NCI-H524 (cell line): ENCODE measurements around the gene DHH.
A peak's percentile ranks its signal among the peaks of the same experiment; 100 is the strongest.

Experiments
- DNase-seq, 2 experiments: peaks; one replicate each; lab custom pipeline; 2025; lab: John Stamatoyannopoulos, UW

DHH gene

DNA sequence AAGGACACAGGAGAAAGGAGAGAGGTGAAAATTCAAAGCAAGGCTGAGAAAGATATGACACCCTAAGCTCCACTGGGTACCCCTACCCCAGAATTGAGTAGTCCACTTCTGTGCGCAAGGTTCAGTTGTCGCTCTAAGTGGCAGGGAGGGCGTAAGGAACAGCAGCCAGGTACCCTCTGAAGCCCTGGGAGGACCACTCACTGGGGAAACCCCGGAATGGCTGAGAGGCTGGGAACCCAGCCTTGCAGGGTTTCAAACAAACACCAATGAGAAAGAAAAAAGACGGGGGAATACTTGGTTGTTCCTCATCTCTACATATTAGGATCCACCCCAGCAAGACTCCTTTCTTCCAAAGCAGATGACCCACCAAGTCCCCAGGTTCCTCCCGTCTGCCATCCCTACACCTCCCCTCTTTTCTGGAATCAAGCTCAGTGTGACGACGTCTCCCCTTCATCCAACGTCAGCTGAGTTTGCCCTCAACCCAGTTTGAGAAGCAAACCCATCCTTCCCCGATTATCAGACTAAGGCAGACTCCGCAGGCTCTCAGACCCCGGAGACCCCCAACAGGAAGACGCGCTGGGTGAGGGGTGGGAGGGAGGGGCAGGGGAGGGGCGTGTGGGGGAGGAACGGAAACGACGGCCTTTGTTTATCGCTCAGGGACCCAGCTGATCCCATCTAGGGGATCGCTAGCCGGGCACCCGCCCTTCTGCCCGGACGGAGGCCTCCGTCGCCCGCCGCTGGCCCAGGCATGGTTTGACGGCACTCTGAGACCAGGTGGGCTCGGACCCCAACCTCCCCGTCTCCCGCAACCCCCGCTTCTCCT lies 15.3 kb upstream of the DHH start:
- DNase-seq, result peak in 1 of 2 experiments; percentile 20

GRCh38 chr12:49108958-49109404 lies 14.4 kb upstream of the DHH start:
- no peak for DNase-seq

DNA sequence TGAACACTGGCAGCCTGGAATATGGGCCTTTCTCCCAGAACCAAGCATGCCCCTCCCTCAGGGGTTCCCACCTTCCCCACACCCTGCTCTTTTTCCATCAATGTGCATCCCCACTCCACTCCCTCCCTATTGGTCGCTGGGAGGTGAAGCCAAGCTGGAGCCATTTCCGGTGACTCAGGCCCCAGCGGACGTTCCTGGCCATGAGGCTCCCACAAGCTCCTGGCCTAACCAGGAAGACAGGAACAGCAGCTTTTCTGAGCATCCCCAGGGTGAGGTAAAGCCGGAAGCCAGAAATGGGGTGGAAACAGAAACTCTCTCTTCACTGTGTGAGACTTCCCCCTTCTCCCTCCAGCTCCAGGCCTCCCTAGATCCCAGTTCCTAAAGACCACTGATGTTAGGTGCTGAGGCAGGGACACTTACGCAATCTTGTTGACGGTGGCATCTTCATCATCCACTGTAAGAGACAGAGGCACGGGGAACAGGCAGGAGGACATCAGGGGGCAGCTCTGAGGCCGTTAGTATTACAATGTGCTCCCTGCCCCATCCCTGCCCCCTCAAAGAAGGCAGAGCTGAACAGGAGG lies 11.0 kb upstream of the DHH start:
- no peak for DNase-seq

DNA sequence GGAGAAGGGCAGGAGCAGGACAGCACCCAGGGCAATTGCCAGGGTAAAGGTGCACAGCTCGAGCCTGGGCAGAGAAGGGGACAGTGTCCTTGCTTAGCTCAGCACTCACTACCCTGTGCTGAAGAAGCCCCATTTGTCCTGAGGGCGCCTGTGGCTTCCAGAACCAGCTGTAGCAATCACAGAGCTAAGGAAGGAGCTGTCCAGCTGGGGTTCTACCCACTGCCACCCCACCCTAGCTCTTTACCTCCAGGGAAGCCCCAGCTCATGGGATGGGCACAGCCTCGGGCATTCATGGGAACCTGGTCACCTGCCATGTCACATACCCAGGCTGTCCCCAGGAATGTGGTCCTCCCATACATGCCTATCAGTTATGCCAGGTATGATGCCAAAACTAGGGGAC lies 10.2 kb upstream of the DHH start:
- no peak for DNase-seq

- no peak for DNase-seq
These were observed 5.8 kb upstream of the DHH start for GRCh38 chr12:49100380-49100779.

DNA sequence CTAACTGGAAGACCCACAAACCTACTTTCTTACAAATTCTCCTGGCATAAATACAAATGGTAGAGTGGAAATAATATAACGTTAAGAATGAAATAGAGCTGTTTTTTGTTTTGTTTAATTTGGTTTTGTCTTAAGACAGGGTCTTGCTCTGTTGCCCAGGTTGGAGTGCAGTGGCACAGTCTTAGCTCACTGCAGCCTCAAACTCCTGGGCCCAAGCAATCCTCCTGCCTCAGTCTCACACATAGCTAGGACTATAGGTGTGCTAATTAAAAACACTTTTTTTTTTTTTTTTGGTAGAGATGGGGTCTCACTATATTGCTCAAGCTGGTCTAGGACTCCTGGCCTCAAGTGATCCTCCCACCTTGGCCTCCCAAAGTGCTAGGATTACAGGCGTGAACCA lies 4.1 kb upstream of the DHH start:
- no peak for DNase-seq

- peak; percentile 9 to 22 for DNase-seq
These were observed 3.4 kb upstream of the DHH start for GRCh38 chr12:49098035-49098451.

DNA sequence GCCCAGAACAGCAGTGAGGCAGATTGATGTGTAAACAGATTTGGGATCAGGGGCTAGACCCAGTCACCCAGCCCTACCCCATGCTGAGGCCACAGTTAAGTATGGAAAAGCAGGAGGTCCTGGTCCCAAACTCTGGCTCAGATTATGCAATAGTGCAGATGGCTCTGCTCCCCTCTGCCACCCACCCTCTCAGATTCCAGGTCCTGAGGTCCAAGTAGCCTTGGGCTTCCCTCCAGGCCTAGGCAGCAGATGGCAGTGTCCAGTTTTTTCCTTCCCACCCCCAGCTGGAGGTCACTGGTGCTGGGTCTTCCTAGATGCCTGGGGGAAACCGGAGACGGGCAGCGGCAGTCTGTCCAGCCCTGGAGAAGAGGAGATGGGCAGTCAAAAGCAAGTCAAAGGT lies 2.8 kb upstream of the DHH start:
- DNase-seq, result no peak

DNA sequence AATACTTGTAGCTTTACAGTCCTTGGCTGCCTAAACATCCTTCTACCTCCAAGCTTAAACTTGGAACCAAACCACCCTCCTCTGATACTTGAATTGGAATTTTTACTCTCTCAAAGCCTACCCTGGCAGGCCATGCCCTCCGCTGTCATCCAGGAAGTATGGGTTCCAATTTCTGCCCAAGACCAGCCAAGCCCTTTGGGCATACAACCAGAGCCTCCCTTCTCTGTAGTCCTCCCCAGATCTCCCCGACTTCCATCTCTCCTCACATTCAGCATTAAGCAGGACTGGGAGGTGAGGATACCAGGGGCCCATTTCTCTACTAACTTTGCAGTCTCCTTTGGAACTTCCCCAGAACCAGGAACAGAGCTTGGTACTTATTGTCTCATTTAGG lies 369 bp upstream of the DHH start:
- DNase-seq, result no peak

DNA sequence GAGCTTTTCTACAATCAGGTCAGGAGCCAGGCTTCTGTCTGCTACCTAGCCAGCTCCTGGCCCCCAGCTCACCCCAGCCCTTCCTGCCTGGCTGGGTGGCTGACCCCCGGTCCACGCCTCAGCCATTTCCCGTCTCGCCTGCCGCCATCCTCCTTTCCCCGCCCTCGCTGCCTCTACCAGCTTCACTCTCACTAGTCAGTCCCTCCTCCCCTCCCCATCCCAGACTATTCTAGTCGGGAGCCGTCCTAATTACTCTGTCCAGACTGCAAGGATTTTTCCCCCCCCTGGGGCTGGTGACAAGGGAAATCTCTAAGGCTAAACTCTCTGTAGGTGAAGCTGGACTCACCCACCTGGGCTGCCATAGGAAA lies 825 bp downstream of the DHH start:
- peak in 1 of 2 experiments; percentile 20 for DNase-seq

- DNase-seq, result no peak
These were observed 1.7 kb downstream of the DHH start for GRCh38 chr12:49092816-49093406.

DNA sequence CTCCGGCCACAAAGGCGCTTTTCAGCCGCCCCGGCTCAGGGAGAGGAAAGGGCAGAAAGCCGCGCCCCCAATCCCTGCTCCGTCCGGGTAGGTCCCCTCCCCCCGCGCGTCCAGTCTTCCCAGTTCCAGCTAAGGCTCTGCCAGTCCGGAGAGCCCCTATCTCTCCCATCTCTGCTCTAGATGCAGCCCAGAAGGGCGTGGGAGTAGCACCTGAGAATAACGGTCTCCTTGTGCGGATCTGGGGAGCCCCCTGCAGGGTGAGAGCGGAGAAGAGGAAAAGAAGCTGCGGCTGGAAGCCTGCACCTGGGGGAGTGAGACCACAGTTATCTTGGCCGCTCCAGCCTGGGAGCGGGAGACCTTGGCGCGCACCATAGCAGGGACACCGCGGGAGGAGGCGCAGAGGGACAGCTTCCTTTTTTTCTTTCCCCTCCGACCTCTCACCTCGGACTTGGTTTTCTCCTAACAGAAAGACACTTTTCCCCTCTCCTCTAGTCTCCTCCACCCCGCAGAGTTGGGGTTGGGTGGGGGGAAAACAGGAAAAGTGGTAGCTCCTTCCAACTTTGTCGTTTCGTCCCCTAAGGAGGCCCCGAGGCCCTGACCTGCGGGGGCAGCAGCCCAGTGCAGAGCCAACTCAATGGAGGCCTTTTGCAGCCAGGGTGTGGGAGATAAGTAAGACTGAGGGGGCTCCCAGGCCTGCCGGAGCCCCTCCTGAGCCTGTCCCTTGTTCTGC lies 2.4 kb downstream of the DHH start:
- peak; percentile 42 to 74 for DNase-seq

DNA sequence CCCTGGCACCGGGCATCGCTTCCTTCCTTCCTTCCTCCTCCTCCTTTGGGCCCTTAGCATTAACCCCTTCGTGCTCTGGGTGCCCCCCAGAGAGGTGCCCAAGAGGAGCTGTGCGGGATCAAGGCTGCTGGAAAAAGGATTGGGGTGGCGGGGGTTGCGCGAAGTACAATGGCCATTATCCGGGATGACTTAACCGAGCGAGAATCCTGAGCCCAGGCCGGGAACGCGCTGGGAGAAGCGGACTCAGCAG lies 2.8 kb downstream of the DHH start:
- DNase-seq, result no peak

GRCh38 chr12:49091056-49091835 lies 3.4 kb downstream of the DHH start:
- DNase-seq, result no peak

DNA sequence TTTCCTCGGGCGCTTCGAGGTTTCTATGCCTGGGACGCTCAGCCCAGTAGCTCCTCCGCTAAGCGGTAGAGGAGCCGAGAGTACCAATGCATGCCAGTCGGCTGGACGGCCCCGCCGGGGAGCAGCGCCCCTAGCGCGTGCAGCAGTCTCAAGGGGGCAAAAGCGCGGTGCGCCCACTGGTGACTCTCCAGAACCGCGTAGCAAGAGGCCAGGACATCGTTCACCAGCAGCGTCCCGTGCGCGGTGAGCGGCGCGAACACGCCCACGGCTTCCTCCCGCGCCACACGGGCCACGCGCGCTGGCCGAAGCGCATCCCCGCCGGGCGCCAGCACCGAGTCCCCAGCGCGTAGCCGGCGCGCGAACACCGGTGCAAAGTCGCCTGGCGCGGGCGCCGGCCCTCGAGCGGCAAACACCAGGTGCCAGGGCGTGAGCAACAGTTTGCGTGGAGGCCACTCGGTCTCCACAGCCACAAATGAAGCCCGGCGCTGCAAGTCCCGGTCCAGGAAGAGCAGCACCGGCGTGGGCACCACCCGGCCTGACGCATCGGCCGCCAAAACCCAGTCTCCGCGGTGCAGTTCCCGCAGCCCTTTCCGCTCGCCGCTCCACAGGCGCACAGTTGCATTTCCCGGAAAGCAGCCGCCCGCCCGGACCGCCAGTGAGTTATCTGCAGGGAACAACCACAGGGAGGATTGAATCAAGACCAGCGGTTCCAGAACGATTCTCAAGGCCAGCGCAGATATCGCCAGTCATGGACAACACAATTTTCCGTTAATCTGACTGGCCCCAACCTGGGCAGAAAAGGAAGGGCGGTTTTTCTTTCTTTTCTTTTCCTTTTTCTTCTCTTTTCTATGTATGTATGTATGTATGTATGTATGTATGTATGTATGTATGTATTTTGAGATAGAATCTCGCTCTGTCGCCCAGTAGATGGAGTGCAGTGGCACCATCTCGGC lies 4.5 kb downstream of the DHH start:
- peak; percentile 21 to 67 for DNase-seq

DNA sequence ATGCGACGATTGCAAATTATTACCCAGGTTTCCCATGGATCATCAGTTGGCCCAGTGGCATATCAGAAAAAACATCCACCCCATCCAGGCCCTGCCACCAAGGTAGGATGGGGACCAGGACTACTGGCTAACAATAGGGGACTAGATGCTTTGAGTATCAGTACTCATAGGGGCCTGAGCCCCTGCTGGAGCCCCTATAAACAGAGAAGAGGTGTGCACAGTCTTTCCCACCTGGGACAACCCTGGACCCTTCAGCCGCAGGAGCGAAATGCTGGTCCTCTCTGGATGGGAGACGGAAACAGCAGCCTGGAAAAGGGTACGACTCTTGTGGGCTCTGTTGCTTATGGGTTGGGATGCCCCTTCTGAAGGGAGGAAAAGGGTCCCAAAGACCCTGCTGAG lies 5.7 kb downstream of the DHH start:
- no peak for DNase-seq

DNA sequence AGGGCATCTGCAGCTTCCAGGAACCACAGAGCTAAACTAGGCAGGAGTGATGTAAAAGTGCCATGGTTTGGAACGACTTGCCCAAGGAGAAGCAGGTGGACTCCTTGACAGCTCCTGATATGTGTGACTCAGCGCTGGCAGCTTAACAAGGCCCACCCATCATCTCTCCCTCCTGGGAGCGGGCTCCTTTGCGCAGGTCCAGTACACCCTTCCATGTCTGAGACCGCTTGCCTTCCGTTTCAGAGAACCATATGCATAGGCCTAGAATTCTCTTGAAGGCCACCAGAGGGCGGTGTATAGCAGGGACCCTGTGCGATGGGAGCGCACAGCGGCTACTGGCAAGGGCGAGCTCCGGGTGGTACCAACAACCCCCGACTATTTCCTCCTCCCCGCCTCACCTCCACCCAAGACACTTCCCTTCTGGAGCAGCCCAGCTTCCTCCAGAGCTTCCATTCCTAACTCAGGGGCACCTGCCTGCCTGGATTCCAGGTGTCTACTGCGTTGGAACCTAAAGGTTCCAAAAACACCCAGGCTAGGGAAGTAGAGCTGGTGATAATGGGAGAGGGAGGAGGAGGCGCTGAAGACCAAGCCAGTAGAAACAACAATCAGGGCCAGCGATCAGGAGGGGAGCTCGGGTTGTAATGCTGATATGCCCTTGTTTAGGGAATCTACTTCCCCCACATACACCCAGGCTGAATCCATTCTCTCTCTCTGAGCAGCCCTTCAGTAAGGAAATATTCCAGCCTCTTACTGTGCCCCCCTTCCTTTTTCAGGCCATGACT lies 6.3 kb downstream of the DHH start:
- DNase-seq, result peak; percentile 83 to 91

GRCh38 chr12:49086116-49086515 lies 8.5 kb downstream of the DHH start:
- DNase-seq, result no peak

- DNase-seq, result no peak
These were observed 10.2 kb downstream of the DHH start for GRCh38 chr12:49084438-49084837.

- peak in 1 of 2 experiments; percentile 19 for DNase-seq
These were observed 14.8 kb downstream of the DHH start for GRCh38 chr12:49079793-49080192.
